CD4-positive, alpha-beta T cell (primary cell): ENCODE data around the gene BICDL1. TPM values are rescaled to one million over a fixed set of nuclear protein-coding genes. Genes with fewer than 3 reads are reported as not detected.

ENCODE experiments used
- ATAC-seq: fragments of 200-7000 bp; cut with Tn5 transposase; one replicate; pipeline ENCODE4 v1.10.0; 2022; ENCODE audit warnings: mild to moderate bottlenecking; ENCODE audit not compliant: poor library complexity
- CTCF ChIA-PET: fragments of 350-600 bp; sonication (Branson Sonifier 250); formaldehyde crosslinking; loops from one replicate; lab custom pipeline; 2021; ENCODE audit warnings: antibody characterized with exemption, inconsistent platforms; lab: Charles Lee
- POLR2A ChIA-PET: fragments of 350-600 bp; sonication (Branson Sonifier 250); formaldehyde crosslinking; loops from one replicate; lab custom pipeline; 2021; ENCODE audit warnings: antibody characterized with exemption, inconsistent platforms; lab: Charles Lee
- DNase-seq, 14 experiments: peaks; one replicate each; pipeline ENCODE4 v3.0.0-alpha.2; 2013 to 2020; ENCODE audit warnings: mixed read lengths in 2 of 14
- H3K27ac ChIP-seq, 2 donors: one replicate each; pipeline versions ENCODE4 v1.5.1 to v1.7.0; 2013; ENCODE audit warnings: low read length in 2 of 2, low read depth in 1 of 2, mild to moderate bottlenecking in 1 of 2
- H3K27me3 ChIP-seq, 2 experiments: 1 replicate in 1 of 2; 2 replicates in 1 of 2; pipeline versions ENCODE4 v1.6.1 to v1.7.0; 2013; ENCODE audit warnings: low read length in 2 of 2, control low read depth in 1 of 2, mild to moderate bottlenecking in 1 of 2, moderate library complexity in 1 of 2; ENCODE audit not compliant: insufficient read depth in 2 of 2, control insufficient read depth in 1 of 2
- H3K36me3 ChIP-seq: one replicate; pipeline ENCODE4 v1.6.1; 2013; ENCODE audit warnings: low read length, control low read depth; ENCODE audit not compliant: insufficient read depth
- H3K4me1 ChIP-seq: one replicate; pipeline ENCODE4 v1.6.1; 2013; ENCODE audit warnings: low read length, control low read depth; ENCODE audit not compliant: insufficient read depth
- H3K4me3 ChIP-seq: one replicate; pipeline ENCODE4 v1.5.1; 2013; ENCODE audit warnings: mild to moderate bottlenecking, low read length, moderate library complexity
- H3K9me3 ChIP-seq, 2 experiments: 1 replicate in 1 of 2; 2 replicates in 1 of 2; pipeline versions ENCODE4 v1.6.1 to v1.7.0; 2013; ENCODE audit warnings: low read length in 2 of 2, mild to moderate bottlenecking in 2 of 2, control low read depth in 1 of 2, moderate library complexity in 1 of 2; ENCODE audit not compliant: control insufficient read depth in 1 of 2, insufficient read depth in 1 of 2
- H3K27ac Mint-ChIP-seq: one replicate; pipeline ENCODE4 v1.8.0; 2020; ENCODE audit warnings: mixed read lengths
- H3K27me3 Mint-ChIP-seq: one replicate; pipeline ENCODE4 v1.8.0; 2021; ENCODE audit warnings: mixed read lengths
- H3K36me3 Mint-ChIP-seq: one replicate; pipeline ENCODE4 v1.8.0; 2021; ENCODE audit warnings: low read depth, mixed read lengths
- H3K4me1 Mint-ChIP-seq: one replicate; pipeline ENCODE4 v1.8.0; 2021; ENCODE audit warnings: low read depth, mixed read lengths
- H3K4me3 Mint-ChIP-seq: one replicate; pipeline ENCODE4 v1.8.0; 2020; ENCODE audit warnings: mild to moderate bottlenecking, mixed read lengths
- H3K9me3 Mint-ChIP-seq: one replicate; pipeline ENCODE4 v1.8.0; 2020; ENCODE audit warnings: mixed read lengths
- CTCF ChIP-seq: fragments of 200-600 bp; IDR thresholded peaks from one replicate; pipeline ENCODE4 v1.8.0; 2022; ENCODE audit warnings: antibody characterized with exemption, mild to moderate bottlenecking
- intact Hi-C, 2 experiments: fragments of 100-400 bp; cut with DNase I in 1 of 2; cut with micrococcal nuclease in 1 of 2; formaldehyde crosslinking; loops; one replicate each; pipeline versions ENCODE4 v1.15.1 to v1.9.0; 2023 to 2025; cut with DNase I, micrococcal nuclease
- total RNA-seq, 174 experiments: library from RNA in 2 of 174; stranded (reverse) in 2 of 174; gene quantifications; one replicate each; pipeline ENCODE4 v1.2.3 and lab custom pipeline; 2021 to 2026

Gene BICDL1
- total RNA-seq, 2 experiments from 2014 or later = 143 to 146 TPM

GRCh38 chr12:120061575-120062214 is 72.7 kb downstream of the BICDL1 start:
- DNase-seq (no peak), ATAC-seq (no peak)
- CTCF ChIA-PET = no interaction called here
- Histone ChIP-seq H3K4me3 (no peak overlapping the region), H3K9me3 (no peaks in the 10 kb centered on the region), H3K27me3 (no peaks in the 10 kb centered on the region), H3K27ac (no peak overlapping the region), H3K4me1 (no peaks in the 10 kb centered on the region), H3K36me3 (peaks cover 40% of the 10 kb centered on the region)
- Mint-ChIP-seq H3K27ac (no peak overlapping the region), H3K4me3 (no peak overlapping the region), H3K4me1 (no peaks in the 10 kb centered on the region), H3K36me3 (peaks cover 62% of the 10 kb centered on the region), H3K9me3 (no peaks in the 10 kb centered on the region), H3K27me3 (no peaks in the 10 kb centered on the region)
- POLR2A ChIA-PET = no interaction called here
- intact Hi-C loops = no loop called here
- no peak for TF ChIP-seq CTCF

- Mint-ChIP-seq H3K27me3 (no peaks in the 10 kb centered on the region), H3K9me3 (no peaks in the 10 kb centered on the region), H3K4me3 (no peak overlapping the region), H3K4me1 (no peaks in the 10 kb centered on the region), H3K36me3 (peaks cover 75% of the 10 kb centered on the region), H3K27ac (no peak overlapping the region)
- H3K4me1 ChIP-seq = no peaks in the 10 kb centered on the region
- CTCF ChIA-PET = no interaction called here
- TF ChIP-seq CTCF = no peak
- no peak for DNase-seq
- no peak overlapping the region for H3K4me3 ChIP-seq
- intact Hi-C loops = no loop called here
- no peak overlapping the region for H3K27ac ChIP-seq
- peaks cover 51% of the 10 kb centered on the region for H3K36me3 ChIP-seq
- H3K9me3 ChIP-seq = no peaks in the 10 kb centered on the region
- H3K27me3 ChIP-seq = no peaks in the 10 kb centered on the region
- POLR2A ChIA-PET = no interaction called here
- ATAC-seq = no peak
Measured at GRCh38 chr12:120062976-120063579, 74.0 kb downstream of the BICDL1 start.

- Histone ChIP-seq H3K36me3 (peaks cover 57% of the 10 kb centered on the region), H3K9me3 (no peaks in the 10 kb centered on the region), H3K27me3 (no peaks in the 10 kb centered on the region), H3K27ac (no peak overlapping the region), H3K4me1 (no peaks in the 10 kb centered on the region), H3K4me3 (no peak overlapping the region)
- POLR2A ChIA-PET = no interaction called here
- no peaks in the 10 kb centered on the region for H3K9me3 Mint-ChIP-seq
- DNase-seq (no peak), ATAC-seq (no peak)
- H3K27me3 Mint-ChIP-seq = no peaks in the 10 kb centered on the region
- CTCF ChIA-PET = no interaction called here
- H3K4me1 Mint-ChIP-seq = no peaks in the 10 kb centered on the region
- intact Hi-C loops = no loop called here
- H3K27ac Mint-ChIP-seq = no peak overlapping the region
- no peak overlapping the region for H3K4me3 Mint-ChIP-seq
- TF ChIP-seq CTCF = no peak
- peaks cover 85% of the 10 kb centered on the region for H3K36me3 Mint-ChIP-seq
Measured at GRCh38 chr12:120064054-120064940, 75.3 kb downstream of the BICDL1 start.
